Endodermal cell (in vitro differentiated cells): ENCODE data around the gene FAM200B. TPM values are rescaled to one million over a fixed set of nuclear protein-coding genes. Genes with fewer than 3 reads are reported as not detected.
A peak's percentile ranks its signal among the peaks of the same experiment; 100 is the strongest.

Experiments
- DNase-seq: peaks from one replicate; pipeline ENCODE4 v3.0.0-alpha.2; 2017
- H3K27ac ChIP-seq: 2 replicates; pipeline ENCODE4 v1.5.1; 2013; ENCODE audit warnings: mild to moderate bottlenecking, low read depth, low read length, moderate library complexity
- H3K27me3 ChIP-seq: 2 replicates; pipeline ENCODE4 v1.6.1; 2013; ENCODE audit warnings: mild to moderate bottlenecking, low read length, moderate library complexity; ENCODE audit not compliant: insufficient read depth, control insufficient read depth, poor library complexity, severe bottlenecking
- H3K36me3 ChIP-seq: 2 replicates; pipeline ENCODE4 v1.7.0; 2013; ENCODE audit warnings: mild to moderate bottlenecking, low read length, moderate library complexity; ENCODE audit not compliant: control insufficient read depth, insufficient read depth
- H3K4me1 ChIP-seq: one replicate; pipeline ENCODE4 v1.7.0; 2013; ENCODE audit warnings: low read length; ENCODE audit not compliant: control insufficient read depth, insufficient read depth
- H3K4me3 ChIP-seq: 2 replicates; pipeline ENCODE4 v1.5.1; 2013; ENCODE audit warnings: mild to moderate bottlenecking, low read length, moderate library complexity
- H3K9ac ChIP-seq: 2 replicates; pipeline ENCODE4 v1.6.1; 2013; ENCODE audit warnings: mild to moderate bottlenecking, low read length, moderate library complexity; ENCODE audit not compliant: poor library complexity, severe bottlenecking; ENCODE audit errors: extremely low read depth
- H3K9me3 ChIP-seq: 2 replicates; pipeline ENCODE4 v1.6.1; 2013; ENCODE audit warnings: mild to moderate bottlenecking, low read length, moderate library complexity; ENCODE audit not compliant: control insufficient read depth
- H3K27ac Mint-ChIP-seq: 2 replicates; pipeline ENCODE4 v1.8.0; 2020; ENCODE audit warnings: mixed read lengths
- H3K27me3 Mint-ChIP-seq: 2 replicates; pipeline ENCODE4 v1.8.0; 2021; ENCODE audit warnings: mild to moderate bottlenecking, mixed read lengths; ENCODE audit not compliant: insufficient read depth
- H3K36me3 Mint-ChIP-seq: 2 replicates; pipeline ENCODE4 v1.8.0; 2020; ENCODE audit warnings: low read depth, mixed read lengths
- H3K4me1 Mint-ChIP-seq: 2 replicates; pipeline ENCODE4 v1.8.0; 2020; ENCODE audit warnings: mixed read lengths
- H3K4me3 Mint-ChIP-seq: 2 replicates; pipeline ENCODE4 v1.8.0; 2020; ENCODE audit warnings: mild to moderate bottlenecking, moderate library complexity, mixed read lengths
- H3K9me3 Mint-ChIP-seq: 2 replicates; pipeline ENCODE4 v1.8.0; 2020; ENCODE audit warnings: mild to moderate bottlenecking, mixed read lengths
- WGBS, 2 experiments: methylation state at CpG; one replicate each; pipeline versions ENCODE4 v1.1.5 to v1.1.7; 2013; ENCODE audit warnings: missing lambda C conversion rate in 2 of 2, mixed read lengths in 1 of 2; ENCODE audit not compliant: insufficient coverage in 1 of 2, insufficient read length in 1 of 2; 5-methylcytosine and 5-hydroxymethylcytosine counted together
- long read RNA-seq, 4 experiments: library from polyadenylated mRNA in 2 of 4; library from RNA in 1 of 4; library from capped mRNA in 1 of 4; stranded (forward) in 3 of 4; unstranded in 1 of 4; transcript quantifications; one replicate each; pipeline ENCODE4 v2.0.0, GENCODE V29; 2020 to 2021; ENCODE audit warnings: inconsistent platforms in 1 of 4
- polyA plus RNA-seq, 2 experiments: library from polyadenylated mRNA; stranded (reverse); fragments of 50-300 nt; gene quantifications; one replicate each; pipeline ENCODE4 v1.2.3, GENCODE V29; 2013
- total RNA-seq, 2 donors: library from RNA; stranded (reverse); fragmentation: NEBNext Ultra II Directional in 1 of 2; extraction: Animal tissue kit (Norgen Biotek cat#: 25700) in 1 of 2; gene quantifications; 2 replicates in 1 of 2; 3 replicates in 1 of 2; pipeline ENCODE4 v1.2.1, GENCODE V29; 2021
- TF ChIP-seq, protein P1 (sequence below): fragments of 200-600 bp; sonication (generic); conservative IDR thresholded peaks from 2 replicates; pipeline ENCODE4 v1.5.0; 2021; ENCODE audit warnings: antibody characterized with exemption, mild to moderate bottlenecking

Gene FAM200B
- total RNA-seq: 10 to 100 TPM; 18.1 to 27.8 TPM
- 40.1 TPM for polyA plus RNA-seq (2013, experiment 1 of 2)
- polyA plus RNA-seq (2013, experiment 2 of 2): 47.0 TPM
- long read RNA-seq, experiment 1, full-length matches to known transcripts: 5 of 8 reads
- long read RNA-seq, experiment 1, partial matches to known transcripts: 1 of 8 reads
- long read RNA-seq, experiment 1, other reads (novel, unspliced or antisense): 2 of 8 reads
- long read RNA-seq, experiment 2, full-length matches to known transcripts: 25 of 30 reads
- long read RNA-seq, experiment 2, partial matches to known transcripts: 1 of 30 reads
- long read RNA-seq, experiment 2, other reads (novel, unspliced or antisense): 4 of 30 reads
- long read RNA-seq, experiment 3, full-length matches to known transcripts: 27 of 35 reads
- long read RNA-seq, experiment 3, partial matches to known transcripts: 4 of 35 reads
- long read RNA-seq, experiment 3, other reads (novel, unspliced or antisense): 4 of 35 reads
- long read RNA-seq, experiment 4, full-length matches to known transcripts: 10 of 20 reads
- long read RNA-seq, experiment 4, partial matches to known transcripts: 0 of 20 reads
- long read RNA-seq, experiment 4, other reads (novel, unspliced or antisense): 10 of 20 reads

GRCh38 chr4:15681372-15682241 lies at the start of gene FAM200B:
Gene FAM200B, plus strand, starts transcription at chr4:15681827. Its CDS starts 5,151 bp downstream, at chr4:15686978.
- H3K27me3 Mint-ChIP-seq: no peaks in the 10 kb centered on the region
- H3K9me3 Mint-ChIP-seq: no peaks in the 10 kb centered on the region
- TF ChIP-seq, protein P1, sequence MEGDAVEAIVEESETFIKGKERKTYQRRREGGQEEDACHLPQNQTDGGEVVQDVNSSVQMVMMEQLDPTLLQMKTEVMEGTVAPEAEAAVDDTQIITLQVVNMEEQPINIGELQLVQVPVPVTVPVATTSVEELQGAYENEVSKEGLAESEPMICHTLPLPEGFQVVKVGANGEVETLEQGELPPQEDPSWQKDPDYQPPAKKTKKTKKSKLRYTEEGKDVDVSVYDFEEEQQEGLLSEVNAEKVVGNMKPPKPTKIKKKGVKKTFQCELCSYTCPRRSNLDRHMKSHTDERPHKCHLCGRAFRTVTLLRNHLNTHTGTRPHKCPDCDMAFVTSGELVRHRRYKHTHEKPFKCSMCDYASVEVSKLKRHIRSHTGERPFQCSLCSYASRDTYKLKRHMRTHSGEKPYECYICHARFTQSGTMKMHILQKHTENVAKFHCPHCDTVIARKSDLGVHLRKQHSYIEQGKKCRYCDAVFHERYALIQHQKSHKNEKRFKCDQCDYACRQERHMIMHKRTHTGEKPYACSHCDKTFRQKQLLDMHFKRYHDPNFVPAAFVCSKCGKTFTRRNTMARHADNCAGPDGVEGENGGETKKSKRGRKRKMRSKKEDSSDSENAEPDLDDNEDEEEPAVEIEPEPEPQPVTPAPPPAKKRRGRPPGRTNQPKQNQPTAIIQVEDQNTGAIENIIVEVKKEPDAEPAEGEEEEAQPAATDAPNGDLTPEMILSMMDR: peak; percentile 28
- peak within 1 kb of the TSS; percentile 98 for H3K27ac Mint-ChIP-seq
- Histone ChIP-seq H3K4me3 (peak within 1 kb of the TSS; percentile 96), H3K27ac (peak within 1 kb of the TSS; percentile 93), H3K4me1 (peaks cover 6% of the 10 kb centered on the region), H3K36me3 (peaks cover 41% of the 10 kb centered on the region), H3K9ac (peak within 1 kb of the TSS; percentile 97), H3K27me3 (no peaks in the 10 kb centered on the region), H3K9me3 (no peaks in the 10 kb centered on the region)
- WGBS, 2 experiments: 0 to 1% methylated on average over 19 to 56 of the region's 56 CpGs
- peaks cover 20% of the 10 kb centered on the region for H3K36me3 Mint-ChIP-seq
- H3K4me3 Mint-ChIP-seq: peak within 1 kb of the TSS; percentile 97
- H3K4me1 Mint-ChIP-seq: peaks cover 34% of the 10 kb centered on the region
- DNase-seq: peak; percentile 100

DNA sequence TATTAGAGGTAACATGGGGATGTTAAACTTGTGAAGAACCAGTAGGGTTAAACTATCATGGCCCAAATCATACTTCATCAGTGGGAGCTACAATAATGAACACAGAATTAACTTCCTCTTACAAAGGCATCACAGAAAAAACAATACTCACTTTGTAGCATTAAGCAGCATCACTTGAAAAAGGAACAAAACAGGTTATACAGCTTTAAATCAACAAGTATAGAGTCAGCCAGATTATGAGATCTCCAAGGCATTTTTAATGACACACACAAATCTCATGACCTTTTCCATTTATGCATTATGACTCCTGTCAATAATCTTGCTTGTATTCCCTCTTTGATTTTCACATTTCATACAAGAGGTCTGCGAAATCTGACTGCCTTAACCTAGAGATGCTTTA lies 44.8 kb upstream of the FAM200B start:
- Histone ChIP-seq H3K4me1 (no peaks in the 10 kb centered on the region), H3K9me3 (no peaks in the 10 kb centered on the region), H3K27me3 (no peaks in the 10 kb centered on the region), H3K36me3 (peaks cover 87% of the 10 kb centered on the region), H3K27ac (no peak overlapping the region), H3K4me3 (no peak overlapping the region), H3K9ac (no peak overlapping the region)
- peaks cover 51% of the 10 kb centered on the region for H3K36me3 Mint-ChIP-seq
- no peak overlapping the region for H3K27ac Mint-ChIP-seq
- peaks cover 7% of the 10 kb centered on the region for H3K9me3 Mint-ChIP-seq
- H3K4me1 Mint-ChIP-seq: no peaks in the 10 kb centered on the region
- DNase-seq: no peak
- no peaks in the 10 kb centered on the region for H3K27me3 Mint-ChIP-seq
- TF ChIP-seq, protein P1: no peak
- no peak overlapping the region for H3K4me3 Mint-ChIP-seq
- 96 to 100% methylated on average over 1 of the region's 1 CpG for WGBS, 2 experiments

GRCh38 chr4:15638418-15638817 lies 43.2 kb upstream of the FAM200B start:
- H3K36me3 ChIP-seq: peaks cover 77% of the 10 kb centered on the region
- no peaks in the 10 kb centered on the region for H3K27me3 Mint-ChIP-seq
- peaks cover 35% of the 10 kb centered on the region for H3K36me3 Mint-ChIP-seq
- no peaks in the 10 kb centered on the region for H3K4me1 Mint-ChIP-seq
- WGBS, 2 experiments: 91 to 92% methylated on average over 4 to 6 of the region's 6 CpGs
- no peak overlapping the region for H3K4me3 Mint-ChIP-seq
- no peak overlapping the region for H3K27ac Mint-ChIP-seq
- no peak overlapping the region for H3K9ac ChIP-seq
- no peaks in the 10 kb centered on the region for H3K9me3 ChIP-seq
- no peaks in the 10 kb centered on the region for H3K4me1 ChIP-seq
- no peak for DNase-seq
- no peak overlapping the region for H3K27ac ChIP-seq
- H3K9me3 Mint-ChIP-seq: no peaks in the 10 kb centered on the region
- TF ChIP-seq, protein P1: no peak
- H3K27me3 ChIP-seq: no peaks in the 10 kb centered on the region
- no peak overlapping the region for H3K4me3 ChIP-seq
